ENCODE data around the gene ZNF333.

DNA sequence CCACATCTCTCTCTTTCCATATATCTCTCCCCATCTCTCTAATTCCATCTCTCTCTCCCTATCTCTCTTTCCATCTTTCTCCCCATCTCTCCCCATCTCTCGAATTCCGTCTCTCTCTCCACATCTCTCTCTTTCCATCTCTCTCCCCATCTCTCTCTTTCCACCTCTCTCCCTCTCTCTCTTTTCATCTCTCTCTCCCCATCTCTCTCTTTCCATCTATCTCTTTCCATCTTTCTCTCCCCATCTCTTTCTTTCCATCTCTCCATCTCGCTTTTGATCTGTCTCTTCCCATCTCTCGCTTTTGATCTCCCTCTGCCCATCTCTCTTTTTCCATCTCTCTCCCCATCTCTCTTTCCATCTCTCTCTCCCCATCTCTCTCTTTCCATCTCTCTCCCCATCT is 40.8 kb upstream of the ZNF333 start:
- TF ChIP-seq POLR2A (IDR thresholded peaks at IDR 0.05) (no peak), CTCF (IDR thresholded peaks at IDR 0.05) (no peak)

Measured in prostate gland (tissue), 2 donors.